NCI-H187 treated with DMSO at 0.1 percent for 48 hours (cell line): Measurements from ENCODE around the gene ZNF212.

Experiments used
- DNase-seq: peaks from one replicate; lab custom pipeline; 2025; lab: John Stamatoyannopoulos, UW

ZNF212 gene

DNA sequence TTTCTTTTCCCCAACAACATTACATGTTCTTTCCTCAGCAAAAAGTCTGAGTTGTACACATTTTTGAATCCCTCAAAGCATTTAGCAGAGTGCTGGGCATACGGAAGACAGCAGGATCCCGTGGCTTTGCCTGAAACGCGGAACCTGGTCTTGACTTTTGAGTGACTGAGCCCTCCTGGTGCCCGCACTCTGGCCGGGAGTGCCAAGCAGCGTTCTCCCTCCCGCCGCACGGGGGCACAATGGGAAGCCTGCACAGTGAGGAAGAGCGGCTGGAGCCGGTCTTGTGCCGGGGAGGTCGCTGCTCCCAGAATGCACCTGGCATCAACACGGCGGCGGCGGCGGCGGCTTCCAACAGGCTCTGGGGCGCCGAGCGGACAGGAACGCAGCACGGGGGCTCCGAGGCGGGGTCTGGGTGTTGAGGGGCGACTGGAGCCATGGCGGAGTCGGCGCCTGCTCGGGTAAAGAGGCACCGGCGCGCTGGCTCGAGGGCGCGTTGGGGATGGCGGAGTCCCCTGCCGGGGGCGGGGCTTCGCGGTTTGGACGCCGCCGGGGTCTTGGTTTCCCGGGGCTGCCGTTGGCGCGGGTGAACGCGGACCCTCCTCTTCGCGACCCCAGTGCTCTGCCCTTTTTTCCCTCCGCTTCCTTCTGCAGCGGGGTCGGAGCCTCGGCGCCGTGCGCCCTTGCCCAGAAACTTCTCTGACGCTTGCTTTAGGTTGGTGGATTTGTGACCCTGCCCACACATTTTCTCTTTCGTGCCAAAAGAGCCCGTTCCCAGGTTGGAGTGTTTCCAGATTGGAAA lies at the start of gene ZNF212:
ZNF212 (plus strand) TSS at position 307 of the 799 bp plus-strand sequence; CDS start at position 435, 128 bp downstream.
- peak; percentile 28 for DNase-seq

DNA sequence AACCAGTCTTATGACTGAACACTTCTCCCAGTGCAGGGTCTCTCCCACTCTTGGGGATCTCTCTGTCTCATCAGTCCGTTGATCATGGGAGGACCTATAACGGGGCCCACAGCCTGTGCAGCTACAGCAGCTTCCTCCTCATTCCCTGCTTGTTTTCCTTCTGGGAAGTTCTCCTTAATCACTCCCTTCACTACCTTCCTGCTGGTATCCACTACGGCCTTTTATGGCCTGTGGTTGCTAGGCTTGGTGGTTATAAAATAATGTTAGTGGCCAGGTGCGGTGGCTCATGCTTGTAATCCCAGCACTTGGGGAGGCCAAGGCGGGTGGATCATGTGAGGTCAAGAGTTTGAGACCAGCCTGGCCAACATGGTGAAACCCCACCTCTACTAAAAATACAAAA lies 47.6 kb upstream of the ZNF212 start:
- no peak for DNase-seq

GRCh38 chr7:149194799-149195179 lies 44.7 kb upstream of the ZNF212 start:
- DNase-seq: no peak

GRCh38 chr7:149195180-149196150 lies 44.0 kb upstream of the ZNF212 start, which contains the start of gene ZNF282:
Gene ZNF282, plus strand, starts transcription at chr7:149195546. Its CDS starts 44 bp downstream, at chr7:149195590.
- peak; percentile 61 for DNase-seq

DNA sequence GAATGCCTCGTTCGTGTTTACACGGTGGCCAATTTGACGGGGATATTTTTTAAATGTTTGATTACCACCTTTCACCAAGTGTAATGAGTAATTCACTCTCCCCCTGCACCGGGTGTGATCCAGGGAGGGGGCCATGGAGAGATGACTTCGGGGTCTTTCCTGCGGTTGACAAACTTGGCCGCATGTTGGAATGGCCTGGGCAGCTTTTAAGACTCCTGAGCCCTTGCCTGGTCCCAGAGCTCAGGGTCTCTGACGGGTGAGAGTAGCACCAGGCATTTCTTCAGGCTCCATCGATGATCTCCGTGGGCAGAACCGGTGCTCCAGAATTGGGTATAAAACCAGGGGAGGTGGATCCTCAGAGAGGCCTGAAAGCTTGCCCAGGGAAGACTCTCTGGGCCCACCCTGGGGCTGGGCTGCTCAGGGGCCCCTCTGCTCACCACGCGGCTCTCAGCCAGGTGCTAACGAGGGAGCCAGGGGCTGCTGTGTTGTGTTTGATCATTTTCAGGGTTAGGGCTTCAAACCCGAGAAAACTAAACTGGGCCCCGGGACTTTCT lies 43.2 kb upstream of the ZNF212 start:
- no peak for DNase-seq

DNA sequence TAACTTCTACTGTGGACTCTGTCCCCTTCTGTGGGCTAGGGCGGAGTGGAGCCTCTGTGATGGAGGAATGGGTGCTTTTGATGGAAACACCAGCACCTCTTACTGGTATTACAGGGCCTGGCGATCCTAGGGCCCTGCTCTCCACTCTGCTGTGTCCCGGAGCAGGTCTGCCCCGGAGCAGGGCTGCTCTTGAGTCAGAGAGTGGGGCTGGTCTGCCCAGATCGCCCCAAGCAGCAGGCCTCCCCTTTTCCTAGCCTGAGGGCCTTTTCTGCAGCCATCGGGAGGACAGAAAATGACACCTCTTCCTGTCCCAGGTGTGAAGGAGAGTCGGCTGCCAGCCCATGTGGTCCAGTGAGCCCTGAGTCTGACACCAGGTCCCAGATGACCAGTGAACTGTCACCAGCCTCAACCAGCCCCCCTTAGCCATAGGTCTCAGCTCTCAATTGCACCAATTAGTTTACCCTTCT lies 42.7 kb upstream of the ZNF212 start:
- DNase-seq: no peak

- no peak for DNase-seq
Observed at GRCh38 chr7:149197675-149198074, 41.8 kb upstream of the ZNF212 start.

DNA sequence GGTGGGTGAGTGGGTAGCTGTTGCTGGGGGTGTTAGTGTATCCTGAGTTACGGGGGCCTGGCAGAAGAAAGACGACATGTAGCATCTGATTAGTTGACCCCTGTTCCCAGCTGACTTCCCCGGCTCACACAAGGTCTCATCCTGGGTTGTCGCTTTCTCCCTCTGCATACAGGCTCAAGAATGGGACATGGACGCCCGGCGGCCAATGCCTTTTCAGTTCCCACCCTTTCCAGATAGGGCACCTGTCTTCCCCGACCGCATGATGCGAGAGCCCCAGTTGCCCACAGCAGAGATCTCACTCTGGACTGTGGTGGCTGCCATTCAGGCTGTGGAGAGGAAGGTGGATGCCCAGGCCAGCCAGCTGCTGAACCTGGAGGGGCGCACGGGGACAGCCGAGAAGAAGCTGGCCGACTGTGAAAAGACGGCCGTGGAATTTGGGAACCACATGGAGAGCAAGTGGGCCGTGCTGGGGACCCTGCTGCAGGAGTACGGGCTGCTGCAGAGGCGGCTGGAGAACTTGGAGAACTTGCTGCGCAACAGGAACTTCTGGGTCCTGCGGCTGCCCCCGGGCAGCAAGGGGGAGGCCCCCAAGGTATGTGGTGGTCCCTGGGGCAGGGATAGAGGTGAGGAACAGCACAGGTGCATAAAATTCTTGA lies 41.2 kb upstream of the ZNF212 start:
- DNase-seq: no peak

DNA sequence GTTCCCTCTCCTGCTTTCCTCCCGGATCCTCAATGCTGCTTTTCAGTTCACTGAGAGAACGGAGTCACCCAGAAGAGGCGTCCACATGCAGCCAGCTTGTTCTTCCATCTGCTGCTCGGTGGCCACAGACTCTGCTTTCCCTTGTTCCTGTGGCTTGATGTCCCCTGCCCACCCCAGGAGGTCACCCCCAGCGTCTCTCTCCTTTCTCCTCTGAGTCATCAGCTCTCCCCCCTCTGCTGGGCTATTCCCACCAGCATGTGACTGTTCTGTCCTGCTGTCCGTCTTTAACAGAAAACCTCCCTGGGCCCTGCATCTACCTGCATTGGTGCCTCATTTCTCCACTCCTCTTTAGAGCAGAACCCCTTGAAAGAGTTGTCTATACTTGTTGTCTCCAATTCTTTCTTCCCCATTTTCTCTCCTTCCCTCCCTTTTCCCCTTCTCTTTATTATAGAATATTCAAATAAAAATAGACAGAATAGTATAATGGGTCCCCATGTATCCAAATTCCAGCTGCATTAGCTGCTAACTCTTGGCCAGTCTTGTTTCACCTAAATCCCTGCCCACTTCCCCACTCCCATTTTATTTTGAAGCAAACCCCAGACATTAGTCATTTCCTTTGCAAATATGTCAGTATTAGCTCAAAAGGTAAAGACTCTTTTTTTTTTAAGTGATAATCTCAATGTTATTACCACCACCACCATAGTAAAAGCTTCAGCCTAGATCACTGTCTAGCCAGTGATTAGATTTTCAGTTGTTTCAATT lies 40.0 kb upstream of the ZNF212 start:
- no peak for DNase-seq

DNA sequence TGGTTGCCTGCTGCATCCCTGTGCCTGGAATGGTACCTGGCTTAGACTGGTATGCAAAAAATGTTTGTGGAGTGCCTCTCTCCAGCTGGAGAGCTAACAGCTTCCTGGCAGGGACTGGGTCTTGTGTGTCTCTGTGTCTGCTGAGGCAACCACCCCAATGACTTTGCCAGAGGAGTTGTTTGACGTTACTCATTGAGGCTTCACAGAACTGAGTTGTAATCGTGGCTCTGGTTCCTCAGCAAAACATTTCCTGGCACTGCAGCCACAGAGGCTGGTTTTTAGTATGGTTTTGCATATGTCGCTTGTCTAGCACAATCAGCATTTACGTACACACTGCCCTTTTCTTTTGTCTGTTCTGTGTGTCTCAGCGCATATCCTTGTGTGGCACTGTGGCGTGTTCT lies 36.6 kb upstream of the ZNF212 start:
- DNase-seq: no peak

DNA sequence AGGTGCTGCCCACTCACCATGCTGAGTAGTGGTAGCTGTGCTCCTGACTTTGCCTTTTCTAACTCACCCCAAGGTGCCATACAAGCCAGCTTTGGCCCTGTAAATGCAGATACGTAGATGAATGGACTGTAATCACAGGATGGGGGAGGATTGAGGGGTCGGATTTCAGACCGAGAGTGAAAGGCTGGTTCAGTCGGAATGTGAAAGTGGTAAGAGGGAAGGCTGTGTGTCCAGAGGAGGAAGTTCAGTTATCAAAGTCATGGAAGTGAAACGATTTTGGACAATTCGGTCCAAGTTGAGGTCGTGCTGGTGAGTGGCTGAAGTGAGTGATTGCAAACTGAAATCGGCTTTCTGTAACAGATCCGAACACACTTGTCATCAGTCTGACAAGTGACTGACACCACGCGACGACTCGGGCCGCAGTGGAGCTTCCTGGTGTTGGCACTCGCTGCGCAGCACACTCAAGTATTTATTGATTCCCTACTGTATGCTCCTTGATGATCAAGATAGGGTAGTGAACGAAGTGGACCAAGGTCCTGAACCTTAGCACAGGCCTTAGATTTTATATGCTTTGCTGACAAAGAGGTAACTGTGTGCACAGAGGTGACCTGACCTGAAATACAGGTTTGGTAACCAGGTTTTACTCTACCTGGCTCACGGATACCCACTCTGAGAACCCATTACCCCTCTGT lies 33.6 kb upstream of the ZNF212 start:
- DNase-seq: no peak

DNA sequence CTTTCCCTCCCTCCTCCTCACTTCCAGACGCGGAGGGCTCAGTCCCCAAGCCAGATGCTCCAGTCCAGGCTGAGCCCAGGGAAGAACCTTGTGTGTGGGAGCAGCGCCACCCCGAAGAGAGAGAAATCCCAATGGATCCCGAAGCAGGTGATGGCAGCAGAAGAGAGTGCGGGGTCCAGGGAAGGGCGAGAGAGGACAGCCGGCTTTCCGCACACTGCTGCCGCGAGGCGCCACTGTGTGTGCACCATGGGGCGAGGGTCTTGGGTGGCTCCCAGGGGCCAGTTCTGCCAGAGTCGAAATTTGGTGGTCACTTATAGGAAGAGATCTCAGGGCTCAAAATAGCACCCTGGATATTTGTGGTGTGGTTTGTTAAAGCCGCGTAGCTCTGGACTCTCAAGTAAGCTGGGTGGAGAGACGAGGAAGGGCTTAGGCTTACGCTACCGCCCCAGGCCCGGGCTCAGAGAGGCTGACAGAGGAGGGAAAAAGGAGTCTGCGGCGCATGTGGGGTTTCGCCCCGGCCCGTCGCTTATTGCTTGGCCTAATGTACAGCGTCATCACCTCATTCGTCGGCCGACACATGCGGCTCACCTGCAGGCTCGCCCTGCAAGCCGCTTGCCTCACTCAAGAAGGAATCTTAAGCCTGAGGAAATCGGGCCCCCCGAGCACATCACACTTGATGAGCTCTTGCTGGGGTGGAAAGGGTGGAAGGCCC lies 32.0 kb upstream of the ZNF212 start:
- no peak for DNase-seq

DNA sequence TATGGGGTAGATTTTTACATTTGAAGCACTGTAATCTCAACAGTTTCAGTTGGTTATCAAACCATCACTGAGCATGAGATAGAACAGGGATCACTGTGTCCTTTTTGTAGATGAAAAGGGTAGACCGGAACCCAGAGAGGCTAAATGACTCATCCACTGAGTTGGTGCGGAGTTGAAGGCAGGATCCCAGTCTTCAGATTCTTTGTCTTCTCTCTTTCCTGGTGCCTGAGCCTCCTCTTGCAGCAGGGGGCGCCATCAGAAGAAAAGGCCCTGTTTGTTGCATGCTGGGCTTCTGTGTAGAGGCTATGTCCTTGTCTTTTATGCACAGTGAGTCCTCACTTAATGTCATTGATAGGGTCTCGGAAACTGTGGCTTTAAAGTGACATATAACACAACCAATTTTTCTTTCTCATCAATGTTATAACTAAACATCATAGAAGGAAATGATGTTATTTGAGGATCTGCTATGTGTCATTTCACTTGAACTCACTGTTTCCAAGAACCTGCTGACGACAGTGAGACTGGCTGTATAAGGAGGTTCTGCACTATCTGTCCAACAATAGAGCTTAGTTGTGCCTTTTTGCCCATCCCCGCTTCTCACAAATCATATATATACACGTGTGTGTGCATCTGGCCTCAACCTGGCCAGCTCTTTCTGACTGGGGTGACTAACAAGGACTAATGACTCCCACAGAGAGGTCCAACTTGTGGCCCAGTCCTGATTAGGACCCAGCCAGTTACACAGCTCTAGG lies 29.8 kb upstream of the ZNF212 start:
- DNase-seq: no peak

GRCh38 chr7:149210551-149210950 lies 28.9 kb upstream of the ZNF212 start:
- no peak for DNase-seq

DNA sequence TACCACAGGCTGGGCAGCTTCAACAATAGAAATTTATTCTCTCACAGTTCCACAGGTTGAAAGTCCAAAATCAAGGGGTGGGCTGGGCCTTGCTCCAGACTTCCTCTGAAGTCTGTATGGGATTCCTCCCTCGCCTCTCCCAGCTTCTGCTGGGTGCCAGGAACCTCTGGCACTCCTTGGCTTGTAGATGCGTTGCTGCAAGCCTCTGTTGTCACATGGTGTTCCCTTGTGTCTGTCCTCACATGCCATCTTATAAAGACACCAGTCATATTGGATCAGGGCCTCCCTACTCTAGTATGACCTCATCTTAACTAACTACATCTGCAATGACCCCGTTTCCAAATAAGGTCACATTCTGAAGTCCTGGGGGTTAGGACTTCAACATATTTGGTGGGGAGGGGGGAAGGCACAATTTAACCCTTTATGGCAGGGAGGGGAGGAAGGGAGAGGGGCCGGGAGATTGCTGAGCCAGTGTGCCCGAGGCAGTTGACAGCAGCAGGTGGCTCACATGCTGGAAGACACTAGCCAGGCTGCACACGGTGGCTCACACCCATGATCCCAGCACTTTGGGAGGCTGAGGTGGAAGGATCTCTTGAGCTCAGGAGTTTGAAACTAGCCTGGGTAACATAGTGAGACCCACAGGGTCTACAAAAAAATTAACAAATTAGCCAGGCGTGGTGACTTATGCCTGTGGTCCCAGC lies 25.3 kb upstream of the ZNF212 start:
- no peak for DNase-seq

GRCh38 chr7:149216402-149216801 lies 23.0 kb upstream of the ZNF212 start:
- no peak for DNase-seq

DNA sequence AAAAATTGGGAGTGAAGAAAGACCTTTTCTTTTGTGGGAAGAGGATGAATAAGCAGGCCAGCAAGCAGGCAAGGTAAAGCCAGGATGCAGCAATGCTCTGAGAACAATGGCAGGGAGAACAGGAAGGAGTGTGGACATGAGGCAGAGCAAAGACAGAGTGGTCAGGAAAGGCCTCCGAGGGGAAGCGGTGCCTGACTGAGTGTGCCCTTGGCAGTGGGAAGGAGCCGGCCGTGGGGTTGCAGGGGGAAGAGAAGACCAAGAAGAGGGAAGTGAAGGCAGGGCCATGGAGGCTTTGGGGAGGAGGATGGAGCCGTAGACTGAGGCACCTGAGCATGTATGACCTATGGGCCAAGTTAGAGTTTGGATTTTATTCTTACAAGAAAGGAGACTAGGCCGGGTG lies 21.9 kb upstream of the ZNF212 start:
- no peak for DNase-seq
